Upper lobe of left lung (tissue), 6 donors: ENCODE measurements around the gene ELL2. TPM values are rescaled to one million over a fixed set of nuclear protein-coding genes. Genes with fewer than 3 reads are reported as not detected.

Experiments
- ATAC-seq, 2 donors: fragments of 200-7000 bp; cut with Tn5 transposase; one replicate each; pipeline ENCODE4 v1.9.1; 2022; ENCODE audit warnings: mild to moderate bottlenecking in 2 of 2, moderate library complexity in 2 of 2; ENCODE audit not compliant: low FRiP score in 2 of 2
- DNase-seq, 2 donors: peaks; one replicate each; pipeline ENCODE4 v3.0.0-alpha.2; 2019 to 2020
- H3K27ac ChIP-seq, 4 donors: fragments of 200-600 bp; sonication (generic); one replicate each; pipeline ENCODE4 v1.5.1; 2016 to 2019
- H3K27me3 ChIP-seq, 4 donors: fragments of 200-600 bp; sonication (generic); one replicate each; pipeline ENCODE4 v1.5.1; 2017 to 2019
- H3K36me3 ChIP-seq, 4 donors: fragments of 200-600 bp; sonication (generic); one replicate each; pipeline ENCODE4 v1.5.1; 2016 to 2019
- H3K4me1 ChIP-seq, 4 donors: fragments of 200-600 bp; sonication (generic); one replicate each; pipeline ENCODE4 v1.5.1; 2018 to 2019
- H3K4me3 ChIP-seq, 4 donors: fragments of 200-600 bp; sonication (generic); one replicate each; pipeline ENCODE4 v1.5.1; 2017 to 2019; ENCODE audit warnings: mild to moderate bottlenecking in 2 of 4, moderate library complexity in 1 of 4
- H3K9me3 ChIP-seq, 4 donors: fragments of 200-600 bp; sonication (generic); one replicate each; pipeline ENCODE4 v1.5.1; 2018 to 2019
- CTCF ChIP-seq, 6 experiments: fragments of 450-650 bp in 4 of 6; fragments of 200-600 bp in 2 of 6; sonication (generic) in 2 of 6; IDR thresholded peaks; one replicate each; pipeline ENCODE4 v1.5.1; 2016 to 2019; ENCODE audit warnings: antibody characterized with exemption in 6 of 6
- EP300 ChIP-seq, 4 donors: sonication (generic); formaldehyde crosslinking; IDR thresholded peaks; one replicate each; pipeline ENCODE4 v1.5.1; 2017; ENCODE audit warnings: antibody characterized with exemption in 4 of 4, control low read depth in 2 of 4
- POLR2A ChIP-seq, 4 donors: fragments of 450-650 bp; IDR thresholded peaks; one replicate each; pipeline ENCODE4 v1.5.1; 2016 to 2017; ENCODE audit warnings: antibody characterized with exemption in 4 of 4, mild to moderate bottlenecking in 2 of 4
- POLR2AphosphoS5 ChIP-seq, 2 donors: sonication (generic); formaldehyde crosslinking; IDR thresholded peaks; one replicate each; pipeline ENCODE4 v1.5.1; 2017; ENCODE audit warnings: antibody characterized with exemption in 2 of 2
- WGBS, 2 donors: methylation state at CpG; one replicate each; pipeline ENCODE4 v1.1.5; 2017 to 2018; 5-methylcytosine and 5-hydroxymethylcytosine counted together
- total RNA-seq, 6 donors: library from RNA; depleted of rRNA in 4 of 6; stranded (reverse); fragments of >200 nt in 4 of 6; gene quantifications; one replicate each; pipeline versions ENCODE4 v1.1.0 to v1.2.1, GENCODE V29; 2016 to 2021
- donor health status: DM: no; HTN: no; CAD: no; lungs with moderate emphysema.
- donor health status: DM: no; HTN: yes; CAD: no; lungs with severe emphysema.

Gene ELL2
- total RNA-seq, 6 donors from 2014 or later = 44.4 to 203 (median 54.3) TPM

GRCh38 chr5:95942968-95943367 lies 18.7 kb downstream of the ELL2 start:
- Histone ChIP-seq H3K9me3 (no peaks in the 10 kb centered on the region), H3K27ac (no peak overlapping the region), H3K27me3 (no peaks in the 10 kb centered on the region), H3K4me1 (peaks cover 9 to 32% (median 27%) of the 10 kb centered on the region in 4 donors), H3K36me3 (no peaks in the 10 kb centered on the region), H3K4me3 (no peak overlapping the region)
- 83 to 84% methylated on average over 2 of the region's 2 CpGs for WGBS, 2 donors
- ATAC-seq (no peak), DNase-seq (no peak)
- TF ChIP-seq EP300 (IDR thresholded peaks at IDR 0.05) (no peak), POLR2A (IDR thresholded peaks at IDR 0.05) (no peak), CTCF (IDR thresholded peaks at IDR 0.05) (no peak), POLR2AphosphoS5 (IDR thresholded peaks at IDR 0.05) (no peak)

- Histone ChIP-seq H3K27me3 (no peaks in the 10 kb centered on the region), H3K4me1 (peaks cover 9 to 32% (median 26%) of the 10 kb centered on the region in 4 donors), H3K4me3 (no peak overlapping the region), H3K9me3 (no peaks in the 10 kb centered on the region), H3K36me3 (no peaks in the 10 kb centered on the region), H3K27ac (no peak overlapping the region)
- WGBS, 2 donors = 92 to 94% methylated on average over 2 of the region's 2 CpGs
- TF ChIP-seq EP300 (IDR thresholded peaks at IDR 0.05) (no peak), POLR2A (IDR thresholded peaks at IDR 0.05) (no peak), POLR2AphosphoS5 (IDR thresholded peaks at IDR 0.05) (no peak), CTCF (IDR thresholded peaks at IDR 0.05) (no peak)
- DNase-seq (no peak), ATAC-seq (no peak)
Observed at GRCh38 chr5:95942414-95942813, 19.2 kb downstream of the ELL2 start.

GRCh38 chr5:95941756-95942155 lies 19.9 kb downstream of the ELL2 start:
- Histone ChIP-seq H3K9me3 (no peaks in the 10 kb centered on the region), H3K4me3 (no peak overlapping the region), H3K27me3 (no peaks in the 10 kb centered on the region), H3K36me3 (no peaks in the 10 kb centered on the region), H3K4me1 (peaks cover 9 to 32% (median 24%) of the 10 kb centered on the region in 4 donors), H3K27ac (no peak overlapping the region)
- no peak for TF ChIP-seq POLR2A (IDR thresholded peaks at IDR 0.05)
- no peak for TF ChIP-seq POLR2AphosphoS5 (IDR thresholded peaks at IDR 0.05)
- TF ChIP-seq EP300 (IDR thresholded peaks at IDR 0.05) = no peak
- TF ChIP-seq CTCF (IDR thresholded peaks at IDR 0.05) = no peak
- ATAC-seq (no peak), DNase-seq (no peak)

- 65 to 75% methylated on average over 3 of the region's 3 CpGs for WGBS, 2 donors
- Histone ChIP-seq H3K4me3 (no peak overlapping the region), H3K27ac (no peak overlapping the region), H3K27me3 (no peaks in the 10 kb centered on the region), H3K9me3 (no peaks in the 10 kb centered on the region), H3K36me3 (no peaks in the 10 kb centered on the region), H3K4me1 (peaks cover 9 to 26% (median 19%) of the 10 kb centered on the region in 4 donors)
- no peak for ATAC-seq
- TF ChIP-seq EP300 (IDR thresholded peaks at IDR 0.05) = no peak
- TF ChIP-seq CTCF (IDR thresholded peaks at IDR 0.05) = no peak
- no peak for TF ChIP-seq POLR2AphosphoS5 (IDR thresholded peaks at IDR 0.05)
- no peak for TF ChIP-seq POLR2A (IDR thresholded peaks at IDR 0.05)
- DNase-seq = no peak
Observed at GRCh38 chr5:95940758-95941682, 20.6 kb downstream of the ELL2 start.
